ENCODE measurements around the gene COL23A1.

- TF ChIP-seq CTCF (IDR thresholded peaks at IDR 0.05) = no peak
- no peak for TF ChIP-seq POLR2A (IDR thresholded peaks at IDR 0.05)
Observed at GRCh38 chr5:178551468-178551867, 38.7 kb downstream of the COL23A1 start.

All from lower leg skin (tissue), 3 donors.